Measurements from ENCODE around the gene GBGT1. TPM values are rescaled to one million over a fixed set of nuclear protein-coding genes. Genes with fewer than 3 reads are reported as not detected.

GBGT1 gene
- total and polyA plus RNA-seq, 10 donors = 9.2 to 52.8 (median 30.7) TPM

- no peaks in the 10 kb centered on the region for H3K4me1 ChIP-seq
- TF ChIP-seq, protein P1, sequence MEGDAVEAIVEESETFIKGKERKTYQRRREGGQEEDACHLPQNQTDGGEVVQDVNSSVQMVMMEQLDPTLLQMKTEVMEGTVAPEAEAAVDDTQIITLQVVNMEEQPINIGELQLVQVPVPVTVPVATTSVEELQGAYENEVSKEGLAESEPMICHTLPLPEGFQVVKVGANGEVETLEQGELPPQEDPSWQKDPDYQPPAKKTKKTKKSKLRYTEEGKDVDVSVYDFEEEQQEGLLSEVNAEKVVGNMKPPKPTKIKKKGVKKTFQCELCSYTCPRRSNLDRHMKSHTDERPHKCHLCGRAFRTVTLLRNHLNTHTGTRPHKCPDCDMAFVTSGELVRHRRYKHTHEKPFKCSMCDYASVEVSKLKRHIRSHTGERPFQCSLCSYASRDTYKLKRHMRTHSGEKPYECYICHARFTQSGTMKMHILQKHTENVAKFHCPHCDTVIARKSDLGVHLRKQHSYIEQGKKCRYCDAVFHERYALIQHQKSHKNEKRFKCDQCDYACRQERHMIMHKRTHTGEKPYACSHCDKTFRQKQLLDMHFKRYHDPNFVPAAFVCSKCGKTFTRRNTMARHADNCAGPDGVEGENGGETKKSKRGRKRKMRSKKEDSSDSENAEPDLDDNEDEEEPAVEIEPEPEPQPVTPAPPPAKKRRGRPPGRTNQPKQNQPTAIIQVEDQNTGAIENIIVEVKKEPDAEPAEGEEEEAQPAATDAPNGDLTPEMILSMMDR (IDR thresholded peaks at IDR 0.05 in 8 of 11, conservative IDR thresholded peaks at IDR 0.05 in 3 of 11) = no peak
- no peak for TF ChIP-seq POLR2AphosphoS5 (IDR thresholded peaks at IDR 0.05)
- no peak for TF ChIP-seq POLR2A (IDR thresholded peaks at IDR 0.05)
- no peaks in the 10 kb centered on the region for H3K36me3 ChIP-seq
- no peak overlapping the region for H3K4me3 ChIP-seq
- H3K9me3 ChIP-seq = no peaks in the 10 kb centered on the region
- 73 to 88% (median 78%) methylated on average over 5 to 8 of the region's 8 CpGs for WGBS, 5 donors
- DNase-seq = peak; percentile 30
- H3K27me3 ChIP-seq (replicated peaks in 1 of 7) = peaks cover 0 to 79% (median 0%) of the 10 kb centered on the region in 7 donors
- no peak overlapping the region for H3K27ac ChIP-seq
- intact Hi-C loops (cut with DNase I; ENCODE audit: low total_unique reads) = no loop called here
Measured at GRCh38 chr9:133204993-133205336, 41.3 kb upstream of the GBGT1 start.

DNA sequence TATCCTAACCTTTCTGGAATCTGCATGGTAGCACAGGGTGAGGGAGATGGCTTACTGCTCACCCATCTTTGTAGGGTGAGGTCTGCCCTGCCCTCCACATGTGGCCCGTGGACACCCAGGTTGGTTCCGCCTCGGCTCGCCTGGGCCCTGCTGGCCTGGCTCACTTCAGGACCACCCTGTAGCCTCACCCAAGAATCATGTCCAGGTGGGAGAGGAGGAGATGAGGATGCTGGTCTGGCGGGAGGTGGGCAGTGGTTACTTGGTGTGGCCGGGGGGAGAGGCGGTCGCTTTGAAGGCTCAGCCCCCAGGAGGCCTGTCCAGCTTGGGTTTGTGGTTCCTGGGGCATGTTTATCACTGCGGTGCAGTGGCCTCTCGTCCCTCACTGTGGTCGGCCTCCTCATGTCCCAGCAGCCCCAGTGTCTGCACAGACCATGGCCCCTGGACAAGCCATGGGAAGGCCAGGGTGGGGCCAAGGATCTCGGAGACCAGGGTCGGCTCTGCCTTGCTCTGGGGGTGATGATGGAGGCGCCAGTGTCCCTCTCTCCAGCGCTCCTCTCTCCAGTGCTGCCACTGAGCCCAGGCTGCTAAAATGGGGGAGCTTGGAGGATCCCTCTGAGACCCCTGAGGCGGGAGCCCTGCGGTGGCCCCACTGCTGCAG lies 40.8 kb upstream of the GBGT1 start:
- 82 to 90% (median 87%) methylated on average over 8 to 17 of the region's 17 CpGs for WGBS, 5 donors
- peak; percentile 45 for DNase-seq

GRCh38 chr9:133203506-133204075 lies 39.9 kb upstream of the GBGT1 start:
- H3K9me3 ChIP-seq = no peaks in the 10 kb centered on the region
- H3K4me1 ChIP-seq = no peaks in the 10 kb centered on the region
- H3K27ac ChIP-seq = no peak overlapping the region
- WGBS, 5 donors = 70 to 80% (median 79%) methylated on average over 9 to 10 of the region's 10 CpGs
- intact Hi-C loops (cut with DNase I; ENCODE audit: low total_unique reads) = no loop called here
- no peaks in the 10 kb centered on the region for H3K36me3 ChIP-seq
- no peak overlapping the region for H3K4me3 ChIP-seq
- H3K27me3 ChIP-seq (replicated peaks in 1 of 7) = peaks cover 0 to 82% (median 0%) of the 10 kb centered on the region in 7 donors
- no peak for TF ChIP-seq POLR2AphosphoS5 (IDR thresholded peaks at IDR 0.05)
- no peak for TF ChIP-seq POLR2A (IDR thresholded peaks at IDR 0.05)
- TF ChIP-seq, protein P1 (IDR thresholded peaks at IDR 0.05 in 8 of 11, conservative IDR thresholded peaks at IDR 0.05 in 3 of 11) = no peak
- peak; percentile 20 for DNase-seq

More for the DNA sequence above, 40.8 kb upstream of the GBGT1 start:
- H3K4me1 ChIP-seq = no peaks in the 10 kb centered on the region
- no peaks in the 10 kb centered on the region for H3K9me3 ChIP-seq
- no peak overlapping the region for H3K27ac ChIP-seq
- H3K36me3 ChIP-seq = no peaks in the 10 kb centered on the region
- no peak overlapping the region for H3K4me3 ChIP-seq
- intact Hi-C loops (cut with DNase I; ENCODE audit: low total_unique reads) = no loop called here
- H3K27me3 ChIP-seq (replicated peaks in 1 of 7) = peaks cover 0 to 79% (median 0%) of the 10 kb centered on the region in 7 donors
- TF ChIP-seq, protein P1 (IDR thresholded peaks at IDR 0.05 in 8 of 11, conservative IDR thresholded peaks at IDR 0.05 in 3 of 11) = no peak
- no peak for TF ChIP-seq POLR2A (IDR thresholded peaks at IDR 0.05)
- TF ChIP-seq POLR2AphosphoS5 (IDR thresholded peaks at IDR 0.05) = no peak

DNA sequence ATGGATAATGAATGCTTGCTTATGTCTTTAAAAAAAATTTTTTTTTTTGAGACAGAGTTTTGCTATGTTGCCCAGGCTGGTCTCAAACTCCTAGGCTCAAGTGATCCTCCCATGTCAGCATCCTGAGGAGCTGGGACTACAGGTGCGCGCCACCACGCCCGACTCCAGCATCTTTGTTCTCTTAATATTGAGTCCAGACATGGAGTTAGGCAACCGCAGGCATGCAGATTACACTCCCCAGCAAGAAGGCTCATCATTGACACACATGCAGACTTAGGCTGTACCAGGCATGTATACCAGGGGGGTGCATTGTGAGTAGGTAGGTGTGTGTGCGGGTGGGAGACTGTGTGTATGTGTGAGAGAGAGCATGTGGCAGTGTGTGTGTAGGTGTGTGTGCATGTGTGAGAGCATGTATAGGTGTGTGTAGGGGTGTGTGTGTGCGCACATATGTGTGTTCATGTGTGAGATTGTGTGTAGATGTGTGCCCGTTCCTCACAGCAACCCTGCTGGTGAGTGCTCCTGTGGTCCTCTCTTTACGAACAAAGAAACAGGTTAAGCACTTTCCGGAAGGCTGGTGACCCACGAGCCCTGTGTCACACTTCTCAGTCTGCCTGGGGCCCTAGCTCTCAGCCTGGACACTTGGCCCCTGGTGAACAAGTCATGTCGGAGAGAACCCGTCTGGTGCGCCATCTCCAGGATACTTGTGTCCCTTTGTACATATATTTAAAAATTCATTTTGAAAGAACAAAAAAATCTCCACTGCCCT lies 39.2 kb upstream of the GBGT1 start:
- DNase-seq = peak; percentile 28
- 88 to 92% (median 89%) methylated on average over 14 of the region's 14 CpGs for WGBS, 5 donors

More for the DNA sequence above, 39.2 kb upstream of the GBGT1 start:
- no peaks in the 10 kb centered on the region for H3K36me3 ChIP-seq
- no peak overlapping the region for H3K4me3 ChIP-seq
- TF ChIP-seq, protein P1 (IDR thresholded peaks at IDR 0.05 in 8 of 11, conservative IDR thresholded peaks at IDR 0.05 in 3 of 11) = no peak
- TF ChIP-seq POLR2AphosphoS5 (IDR thresholded peaks at IDR 0.05) = no peak
- no peak for TF ChIP-seq POLR2A (IDR thresholded peaks at IDR 0.05)
- intact Hi-C loops (cut with DNase I; ENCODE audit: low total_unique reads) = no loop called here
- no peaks in the 10 kb centered on the region for H3K9me3 ChIP-seq
- peaks cover 0 to 82% (median 0%) of the 10 kb centered on the region in 7 donors for H3K27me3 ChIP-seq (replicated peaks in 1 of 7)
- no peaks in the 10 kb centered on the region for H3K4me1 ChIP-seq
- H3K27ac ChIP-seq = no peak overlapping the region

Measured in spleen (tissue), 11 donors.